OCI-LY3 (cell line): ENCODE measurements around the gene TRIM62.

Source experiments
- H2AFZ ChIP-seq: fragments of 200-600, 300-600 bp; shearing (Covaris generic); 2 replicates; pipeline ENCODE4 v1.6.0; 2014; ENCODE audit warnings: antibody characterized with exemption, low read depth, low read length
- H3K27ac ChIP-seq: fragments of 200-600, 300-600 bp; sonication (generic); 2 replicates; pipeline ENCODE4 v1.5.1; 2014; ENCODE audit warnings: mild to moderate bottlenecking, low read length, moderate library complexity, mixed read lengths
- H3K27me3 ChIP-seq: fragments of 200-600, 300-600 bp; sonication (generic); 2 replicates; pipeline ENCODE4 v1.6.1; 2014; ENCODE audit warnings: low read depth, low read length, mixed read lengths
- H3K36me3 ChIP-seq: fragments of 200-600, 300-600 bp; sonication (generic); replicated peaks from 2 replicates; pipeline ENCODE3; 2014; ENCODE audit warnings: low read depth, low read length, mixed read lengths
- H3K4me1 ChIP-seq: fragments of 300-600, 200-600 bp; sonication (generic); 2 replicates; pipeline ENCODE4 v1.6.1; 2014; ENCODE audit warnings: low read length, mixed read lengths
- H3K4me2 ChIP-seq: fragments of 200-600, 300-600 bp; sonication (generic); 2 replicates; pipeline ENCODE4 v1.6.1; 2014; ENCODE audit warnings: low read length, mixed read lengths
- H3K4me3 ChIP-seq: fragments of 300-600, 200-600 bp; sonication (generic); 2 replicates; pipeline ENCODE4 v1.5.1; 2014; ENCODE audit warnings: antibody characterized with exemption, mild to moderate bottlenecking, low read length, moderate library complexity
- H3K79me2 ChIP-seq: fragments of 300-600, 200-600 bp; shearing (Covaris generic); 2 replicates; pipeline ENCODE4 v1.6.1; 2014; ENCODE audit warnings: mild to moderate bottlenecking, low read length, mixed read lengths
- H3K9ac ChIP-seq: fragments of 300-600, 200-600 bp; shearing (Covaris generic); 2 replicates; pipeline ENCODE4 v1.6.0; 2014; ENCODE audit warnings: mild to moderate bottlenecking, low read length, moderate library complexity
- H3K9me3 ChIP-seq: fragments of 200-600, 300-600 bp; shearing (Covaris generic); 2 replicates; pipeline ENCODE4 v1.6.1; 2014; ENCODE audit warnings: low read length, mixed read lengths; ENCODE audit not compliant: insufficient read depth
- H4K20me1 ChIP-seq: fragments of 200-600, 300-600 bp; sonication (generic); 2 replicates; pipeline ENCODE4 v1.6.1; 2016; ENCODE audit warnings: low read length, mixed read lengths; ENCODE audit not compliant: insufficient read depth
- EZH2phosphoT487 ChIP-seq: fragments of 200-600 bp; shearing (Covaris generic); IDR thresholded peaks from 2 replicates; pipeline ENCODE4 v1.6.1; 2018; ENCODE audit warnings: antibody characterized with exemption, mixed run types, low read depth
- TF ChIP-seq, protein P1 (sequence below): fragments of 200-600, 300-600 bp; sonication (generic); IDR thresholded peaks from 2 replicates; pipeline ENCODE4 v1.5.1; 2014; ENCODE audit warnings: antibody characterized with exemption, low read length, low read depth

TRIM62 gene

DNA sequence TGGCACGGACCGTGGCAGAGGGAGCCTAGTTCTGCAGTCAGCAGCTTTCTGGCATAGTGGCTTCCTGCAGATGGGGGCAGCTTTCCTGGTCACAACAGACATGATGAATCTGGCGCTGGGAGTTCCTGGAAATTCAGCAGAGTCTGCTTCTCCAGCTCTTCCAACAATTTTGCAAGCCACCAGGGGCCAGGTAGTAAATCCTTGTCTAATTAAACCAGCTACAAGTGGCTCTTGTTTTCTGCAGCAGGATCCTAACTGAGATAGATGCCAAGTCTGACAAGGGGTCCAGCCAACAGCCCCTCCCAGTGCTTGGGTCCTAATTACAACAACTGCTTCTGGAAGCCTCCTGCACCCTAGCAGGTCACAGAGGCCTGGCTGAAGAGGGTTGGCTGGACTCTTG lies 35.8 kb downstream of the TRIM62 start:
- Histone ChIP-seq H3K27ac (no peak overlapping the region), H3K4me2 (no peak overlapping the region), H3K27me3 (no peaks in the 10 kb centered on the region), H2AFZ (no peak overlapping the region), H3K9me3 (no peaks in the 10 kb centered on the region), H3K36me3 (no peaks in the 10 kb centered on the region), H4K20me1 (no peaks in the 10 kb centered on the region), H3K4me1 (no peaks in the 10 kb centered on the region), H3K4me3 (no peak overlapping the region), H3K79me2 (no peaks in the 10 kb centered on the region), H3K9ac (no peak overlapping the region)
- TF ChIP-seq, protein P1, sequence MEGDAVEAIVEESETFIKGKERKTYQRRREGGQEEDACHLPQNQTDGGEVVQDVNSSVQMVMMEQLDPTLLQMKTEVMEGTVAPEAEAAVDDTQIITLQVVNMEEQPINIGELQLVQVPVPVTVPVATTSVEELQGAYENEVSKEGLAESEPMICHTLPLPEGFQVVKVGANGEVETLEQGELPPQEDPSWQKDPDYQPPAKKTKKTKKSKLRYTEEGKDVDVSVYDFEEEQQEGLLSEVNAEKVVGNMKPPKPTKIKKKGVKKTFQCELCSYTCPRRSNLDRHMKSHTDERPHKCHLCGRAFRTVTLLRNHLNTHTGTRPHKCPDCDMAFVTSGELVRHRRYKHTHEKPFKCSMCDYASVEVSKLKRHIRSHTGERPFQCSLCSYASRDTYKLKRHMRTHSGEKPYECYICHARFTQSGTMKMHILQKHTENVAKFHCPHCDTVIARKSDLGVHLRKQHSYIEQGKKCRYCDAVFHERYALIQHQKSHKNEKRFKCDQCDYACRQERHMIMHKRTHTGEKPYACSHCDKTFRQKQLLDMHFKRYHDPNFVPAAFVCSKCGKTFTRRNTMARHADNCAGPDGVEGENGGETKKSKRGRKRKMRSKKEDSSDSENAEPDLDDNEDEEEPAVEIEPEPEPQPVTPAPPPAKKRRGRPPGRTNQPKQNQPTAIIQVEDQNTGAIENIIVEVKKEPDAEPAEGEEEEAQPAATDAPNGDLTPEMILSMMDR, result no peak
- TF ChIP-seq EZH2phosphoT487, result no peak

DNA sequence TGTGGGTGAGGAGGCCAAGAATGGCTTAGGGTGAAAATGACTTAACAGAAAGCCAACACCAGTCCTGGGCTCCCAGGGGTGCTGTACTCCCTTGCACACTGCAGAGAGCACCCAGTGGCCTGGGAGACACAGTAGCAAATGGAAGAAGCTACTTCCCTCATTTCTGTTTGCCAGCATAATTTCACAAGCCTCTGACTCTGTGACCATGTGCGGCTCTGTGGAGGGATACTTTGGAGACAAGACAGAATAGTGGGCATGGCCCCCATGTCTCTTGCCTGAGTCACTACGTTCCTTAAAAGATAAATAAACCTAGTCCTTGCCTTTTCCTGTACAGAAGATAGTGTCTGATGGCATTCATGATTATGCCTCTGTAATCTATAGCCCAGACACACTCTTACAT lies 38.1 kb downstream of the TRIM62 start:
- H3K27ac ChIP-seq, result no peak overlapping the region
- no peak overlapping the region for H3K4me3 ChIP-seq
- H3K9ac ChIP-seq, result no peak overlapping the region
- H4K20me1 ChIP-seq, result no peaks in the 10 kb centered on the region
- no peak overlapping the region for H3K4me2 ChIP-seq
- no peaks in the 10 kb centered on the region for H3K9me3 ChIP-seq
- no peak for TF ChIP-seq EZH2phosphoT487
- TF ChIP-seq, protein P1, result no peak
- H3K4me1 ChIP-seq, result no peaks in the 10 kb centered on the region
- H3K27me3 ChIP-seq, result no peaks in the 10 kb centered on the region
- no peak overlapping the region for H2AFZ ChIP-seq
- no peaks in the 10 kb centered on the region for H3K36me3 ChIP-seq
- H3K79me2 ChIP-seq, result no peaks in the 10 kb centered on the region

DNA sequence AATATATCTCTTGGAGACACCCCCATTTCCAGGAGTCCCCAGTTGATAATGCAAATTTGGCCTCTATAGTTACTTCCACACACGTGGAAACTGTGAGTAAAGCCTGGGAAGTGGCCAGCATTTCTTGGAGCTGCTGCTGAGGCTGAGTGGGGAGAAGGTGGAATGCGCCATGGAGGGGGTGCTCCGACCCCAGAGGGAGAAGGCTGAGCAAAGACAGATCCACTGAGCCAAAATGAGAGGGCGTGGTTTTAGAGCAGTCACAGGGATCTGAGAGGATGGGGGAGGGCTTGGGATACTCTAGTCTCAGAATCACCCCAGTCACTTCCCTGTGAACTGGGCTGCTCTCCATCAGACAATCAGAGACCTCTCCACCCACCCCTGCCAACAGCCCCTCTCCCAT lies 38.7 kb downstream of the TRIM62 start:
- Histone ChIP-seq H3K79me2 (no peaks in the 10 kb centered on the region), H3K27me3 (no peaks in the 10 kb centered on the region), H3K4me3 (no peak overlapping the region), H3K36me3 (no peaks in the 10 kb centered on the region), H3K27ac (no peak overlapping the region), H3K4me2 (no peak overlapping the region), H3K4me1 (no peaks in the 10 kb centered on the region), H2AFZ (no peak overlapping the region), H3K9me3 (no peaks in the 10 kb centered on the region), H3K9ac (no peak overlapping the region), H4K20me1 (no peaks in the 10 kb centered on the region)
- TF ChIP-seq EZH2phosphoT487, result no peak
- TF ChIP-seq, protein P1, result no peak

DNA sequence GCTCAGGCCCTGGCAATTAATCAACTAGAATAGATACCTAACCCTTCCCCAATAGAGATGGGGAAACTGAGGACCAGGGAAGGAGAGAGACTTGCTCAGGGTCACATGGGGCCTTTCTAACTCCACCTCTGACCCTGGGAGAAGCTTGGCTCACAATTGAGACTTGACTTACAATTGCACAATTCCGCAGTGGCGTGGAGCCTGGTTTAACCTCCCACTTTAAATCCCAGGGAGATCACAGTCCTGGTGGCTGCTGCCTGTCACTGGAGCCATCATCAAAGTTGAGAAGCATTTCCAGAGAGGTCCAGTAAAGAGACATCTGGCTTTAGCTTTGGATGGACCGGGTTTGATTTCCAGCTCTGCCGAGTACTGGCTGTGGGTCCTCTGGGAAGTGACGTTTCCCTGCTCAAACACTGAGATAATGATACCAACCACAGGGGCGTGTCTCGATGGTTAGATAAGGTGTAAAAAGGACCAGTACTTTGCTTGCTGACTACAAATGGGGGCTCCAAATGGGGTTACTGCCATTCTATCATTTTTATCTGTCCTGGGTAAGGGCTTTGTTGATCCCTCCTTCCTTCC lies 39.3 kb downstream of the TRIM62 start:
- Histone ChIP-seq H3K27me3 (no peaks in the 10 kb centered on the region), H3K27ac (no peak overlapping the region), H3K9ac (no peak overlapping the region), H3K9me3 (no peaks in the 10 kb centered on the region), H3K4me3 (no peak overlapping the region), H3K4me1 (no peaks in the 10 kb centered on the region), H3K4me2 (no peak overlapping the region), H3K79me2 (no peaks in the 10 kb centered on the region), H3K36me3 (no peaks in the 10 kb centered on the region), H4K20me1 (no peaks in the 10 kb centered on the region), H2AFZ (no peak overlapping the region)
- TF ChIP-seq, protein P1, result no peak
- TF ChIP-seq EZH2phosphoT487, result no peak
